WTC11 (cell line): ENCODE results near the gene ATP11A. TPM values are rescaled to one million over a fixed set of nuclear protein-coding genes. Genes with fewer than 3 reads are reported as not detected.

Source experiments
- ATAC-seq: fragments of 200-7000 bp; cut with Tn5 transposase; 2 replicates; pipeline ENCODE4 v1.10.0; 2021; ENCODE audit warnings: mild to moderate bottlenecking, moderate library complexity
- CTCF ChIA-PET: fragments of 300-600 bp; sonication (Branson Sonifier 250); formaldehyde crosslinking; loops from one replicate; lab custom pipeline; 2021; ENCODE audit warnings: antibody characterized with exemption; lab: Charles Lee
- POLR2A ChIA-PET: fragments of 350-600 bp; sonication (Branson Sonifier 250); formaldehyde crosslinking; loops from one replicate; lab custom pipeline; 2021; ENCODE audit warnings: antibody characterized with exemption; lab: Charles Lee
- DNase-seq: peaks from one replicate; pipeline ENCODE4 v3.0.0; 2021; ENCODE audit warnings: low spot score
- H3K27ac Mint-ChIP-seq: 2 replicates; pipeline ENCODE4 v1.8.0; 2021; ENCODE audit warnings: mixed read lengths
- H3K27me3 Mint-ChIP-seq: 2 replicates; pipeline ENCODE4 v1.8.0; 2021; ENCODE audit warnings: low read depth, mild to moderate bottlenecking, moderate library complexity, mixed read lengths
- H3K36me3 Mint-ChIP-seq: 2 replicates; pipeline ENCODE4 v1.8.0; 2021; ENCODE audit warnings: mixed read lengths
- H3K4me1 Mint-ChIP-seq: 2 replicates; pipeline ENCODE4 v1.8.0; 2022; ENCODE audit warnings: mixed read lengths
- H3K4me3 Mint-ChIP-seq: 2 replicates; pipeline ENCODE4 v1.8.0; 2021; ENCODE audit warnings: mild to moderate bottlenecking, moderate library complexity, mixed read lengths
- H3K9me3 Mint-ChIP-seq: 2 replicates; pipeline ENCODE4 v1.8.0; 2021; ENCODE audit warnings: mixed read lengths
- ATF1 ChIP-seq: sonication (generic); formaldehyde crosslinking; IDR thresholded peaks from 2 replicates; pipeline ENCODE4 v1.8.1; 2023; ENCODE audit warnings: mild to moderate bottlenecking, moderate library complexity, missing genetic modification reagents
- ESRRA ChIP-seq: sonication (generic); formaldehyde crosslinking; IDR thresholded peaks from 2 replicates; pipeline ENCODE4 v1.8.1; 2022; ENCODE audit warnings: mild to moderate bottlenecking, missing genetic modification reagents, borderline replicate concordance
- ETV6 ChIP-seq: sonication (generic); formaldehyde crosslinking; IDR thresholded peaks from 2 replicates; pipeline ENCODE4 v1.8.1; 2022; ENCODE audit warnings: mild to moderate bottlenecking, missing genetic modification reagents
- FOXK1 ChIP-seq: sonication (generic); formaldehyde crosslinking; IDR thresholded peaks from 2 replicates; pipeline ENCODE4 v1.8.0; 2022; ENCODE audit warnings: mild to moderate bottlenecking, moderate library complexity, missing genetic modification reagents
- JUN ChIP-seq: sonication (generic); formaldehyde crosslinking; IDR thresholded peaks from 2 replicates; pipeline ENCODE4 v1.8.0; 2023; ENCODE audit warnings: mild to moderate bottlenecking, missing genetic modification reagents
- MXD4 ChIP-seq: fragments of 250-450 bp; sonication (Bioruptor Pico); IDR thresholded peaks from 2 replicates; pipeline ENCODE4 v1.8.0; 2021; ENCODE audit warnings: mild to moderate bottlenecking, moderate library complexity, borderline replicate concordance
- NFATC4 ChIP-seq: fragments of 250-450 bp; sonication (Bioruptor Pico); IDR thresholded peaks from 2 replicates; pipeline ENCODE4 v1.9.0; 2021; ENCODE audit warnings: mild to moderate bottlenecking
- ZNF121 ChIP-seq: sonication (generic); formaldehyde crosslinking; IDR thresholded peaks from 2 replicates; pipeline ENCODE4 v1.8.0; 2023; ENCODE audit warnings: missing genetic modification reagents
- ZNF263 ChIP-seq: sonication (generic); formaldehyde crosslinking; IDR thresholded peaks from 2 replicates; pipeline ENCODE4 v1.8.1; 2022; ENCODE audit warnings: low read depth, mild to moderate bottlenecking, moderate library complexity, missing genetic modification reagents
- total RNA-seq: library from RNA; stranded (reverse); gene quantifications from 3 replicates; pipeline ENCODE4 v1.2.3, GENCODE V29; 2021
- TF ChIP-seq, protein P1 (sequence below): fragments of 250-450 bp; sonication (Bioruptor Pico); conservative IDR thresholded peaks from 2 replicates; pipeline ENCODE4 v1.9.0; 2021; ENCODE audit warnings: mild to moderate bottlenecking
- TF ChIP-seq, protein P2 (sequence below): sonication (generic); formaldehyde crosslinking; IDR thresholded peaks from 2 replicates; pipeline ENCODE4 v1.8.1; 2022; ENCODE audit warnings: low read depth, mild to moderate bottlenecking, moderate library complexity, missing genetic modification reagents, borderline replicate concordance
- TF ChIP-seq, protein P3 (sequence below): sonication (generic); formaldehyde crosslinking; conservative IDR thresholded peaks from 2 replicates; pipeline ENCODE4 v1.8.1; 2022; ENCODE audit warnings: mild to moderate bottlenecking, missing genetic modification reagents
- TF ChIP-seq, protein P4 (sequence below): sonication (generic); formaldehyde crosslinking; IDR thresholded peaks from 2 replicates; pipeline ENCODE4 v1.8.0; 2023; ENCODE audit warnings: mild to moderate bottlenecking, missing genetic modification reagents
- TF ChIP-seq, protein P5 (sequence below): fragments of 250-450 bp; sonication (Bioruptor Pico); IDR thresholded peaks from 2 replicates; pipeline ENCODE4 v1.9.0; 2021; ENCODE audit warnings: mild to moderate bottlenecking, borderline replicate concordance

The ATP11A gene
- total RNA-seq, 1 experiment from 2014 or later: 100 TPM

DNA sequence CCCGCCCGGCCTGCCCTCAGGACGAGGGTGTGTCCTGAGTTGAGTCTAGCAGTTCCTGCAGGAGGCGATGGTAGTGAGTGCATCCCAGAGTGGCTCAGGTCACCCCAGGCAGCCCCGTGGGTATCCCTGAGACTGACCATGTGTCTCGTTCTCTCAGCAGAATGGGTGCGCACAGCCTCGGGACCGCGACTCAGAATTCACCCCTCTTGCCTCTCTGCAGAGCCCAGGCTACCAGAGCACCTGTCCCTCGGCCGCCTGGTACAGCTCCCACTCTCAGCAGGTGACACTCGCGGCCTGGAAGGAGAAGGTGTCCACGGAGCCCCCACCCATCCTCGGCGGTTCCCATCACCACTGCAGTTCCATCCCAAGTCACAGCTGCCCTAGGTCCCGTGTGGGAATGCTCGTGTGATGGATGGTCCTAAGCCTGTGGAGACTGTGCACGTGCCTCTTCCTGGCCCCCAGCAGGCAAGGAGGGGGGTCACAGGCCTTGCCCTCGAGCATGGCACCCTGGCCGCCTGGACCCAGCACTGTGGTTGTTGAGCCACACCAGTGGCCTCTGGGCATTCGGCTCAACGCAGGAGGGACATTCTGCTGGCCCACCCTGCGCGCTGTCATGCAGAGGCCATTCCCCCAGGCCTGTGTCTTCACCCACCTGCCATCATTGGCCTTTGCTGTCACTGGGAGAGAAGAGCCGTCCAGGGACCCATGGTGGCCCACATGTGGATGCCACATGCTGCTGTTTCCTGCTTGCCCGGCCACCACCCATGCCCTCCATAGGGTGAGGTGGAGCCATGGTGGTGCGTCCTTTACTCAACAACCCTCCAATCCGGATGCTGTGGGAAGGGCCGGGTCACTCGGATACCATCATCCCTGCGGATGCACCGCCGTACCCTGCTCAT lies 192.1 kb downstream of the ATP11A start:
- Mint-ChIP-seq H3K27ac (no peak overlapping the region), H3K27me3 (no peaks in the 10 kb centered on the region), H3K4me1 (peaks cover 11% of the 10 kb centered on the region; the same call in 1 of the 2 replicates), H3K4me3 (no peak overlapping the region), H3K9me3 (no peaks in the 10 kb centered on the region), H3K36me3 (peaks cover 23% of the 10 kb centered on the region; the same call in 1 of the 2 replicates)
- DNase-seq (peak; percentile 7), ATAC-seq (no peak)
- ChIA-PET POLR2A (no interaction called here), CTCF (no interaction called here)
- TF ChIP-seq ZNF121 (CRISPR knock-in tag): no peak
- TF ChIP-seq FOXK1 (CRISPR knock-in tag): no peak
- TF ChIP-seq, protein P1, sequence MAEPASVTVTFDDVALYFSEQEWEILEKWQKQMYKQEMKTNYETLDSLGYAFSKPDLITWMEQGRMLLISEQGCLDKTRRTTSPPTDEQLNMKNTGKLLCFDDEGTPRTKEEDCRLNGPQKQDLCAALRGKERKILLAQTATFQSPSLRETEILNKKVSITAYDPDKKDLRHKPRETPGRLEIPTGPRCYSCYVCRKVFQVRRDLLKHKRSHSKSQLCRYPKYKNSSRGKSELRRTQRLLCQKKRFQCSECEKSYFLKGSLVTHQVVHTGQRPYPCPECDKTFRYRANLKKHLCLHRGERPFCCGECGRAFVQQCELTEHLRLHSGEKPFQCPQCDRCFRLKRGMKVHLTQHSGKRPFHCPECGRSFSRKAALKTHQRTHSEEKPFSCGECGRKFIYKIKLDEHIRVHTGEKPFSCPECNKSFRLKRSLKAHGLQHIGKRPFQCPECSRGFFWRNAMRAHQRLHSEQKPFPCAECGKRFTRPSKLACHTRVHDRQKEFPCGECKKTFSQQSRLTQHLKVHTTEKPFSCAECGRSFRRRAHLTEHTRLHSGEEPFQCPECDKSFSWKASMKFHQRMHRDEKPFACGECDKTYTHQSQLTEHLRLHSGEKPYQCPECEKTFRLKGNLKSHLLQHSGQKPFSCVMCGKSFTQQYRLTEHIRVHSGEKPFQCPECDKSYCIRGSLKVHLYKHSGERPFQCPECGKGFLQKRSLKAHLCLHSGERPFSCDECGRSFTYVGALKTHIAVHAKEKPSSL (CRISPR knock-in tag): no peak
- TF ChIP-seq JUN (CRISPR knock-in tag): no peak
- no peak for TF ChIP-seq ZNF263 (CRISPR knock-in tag)
- TF ChIP-seq MXD4: no peak
- TF ChIP-seq ATF1: no peak
- TF ChIP-seq ESRRA: no peak
- TF ChIP-seq, protein P2, sequence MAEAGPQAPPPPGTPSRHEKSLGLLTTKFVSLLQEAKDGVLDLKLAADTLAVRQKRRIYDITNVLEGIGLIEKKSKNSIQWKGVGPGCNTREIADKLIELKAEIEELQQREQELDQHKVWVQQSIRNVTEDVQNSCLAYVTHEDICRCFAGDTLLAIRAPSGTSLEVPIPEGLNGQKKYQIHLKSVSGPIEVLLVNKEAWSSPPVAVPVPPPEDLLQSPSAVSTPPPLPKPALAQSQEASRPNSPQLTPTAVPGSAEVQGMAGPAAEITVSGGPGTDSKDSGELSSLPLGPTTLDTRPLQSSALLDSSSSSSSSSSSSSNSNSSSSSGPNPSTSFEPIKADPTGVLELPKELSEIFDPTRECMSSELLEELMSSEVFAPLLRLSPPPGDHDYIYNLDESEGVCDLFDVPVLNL (CRISPR knock-in tag): no peak
- TF ChIP-seq, protein P3, sequence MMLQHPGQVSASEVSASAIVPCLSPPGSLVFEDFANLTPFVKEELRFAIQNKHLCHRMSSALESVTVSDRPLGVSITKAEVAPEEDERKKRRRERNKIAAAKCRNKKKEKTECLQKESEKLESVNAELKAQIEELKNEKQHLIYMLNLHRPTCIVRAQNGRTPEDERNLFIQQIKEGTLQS (CRISPR knock-in tag): no peak
- TF ChIP-seq ETV6 (CRISPR knock-in tag): no peak
- TF ChIP-seq NFATC4 (CRISPR knock-in tag): no peak
- TF ChIP-seq, protein P4, sequence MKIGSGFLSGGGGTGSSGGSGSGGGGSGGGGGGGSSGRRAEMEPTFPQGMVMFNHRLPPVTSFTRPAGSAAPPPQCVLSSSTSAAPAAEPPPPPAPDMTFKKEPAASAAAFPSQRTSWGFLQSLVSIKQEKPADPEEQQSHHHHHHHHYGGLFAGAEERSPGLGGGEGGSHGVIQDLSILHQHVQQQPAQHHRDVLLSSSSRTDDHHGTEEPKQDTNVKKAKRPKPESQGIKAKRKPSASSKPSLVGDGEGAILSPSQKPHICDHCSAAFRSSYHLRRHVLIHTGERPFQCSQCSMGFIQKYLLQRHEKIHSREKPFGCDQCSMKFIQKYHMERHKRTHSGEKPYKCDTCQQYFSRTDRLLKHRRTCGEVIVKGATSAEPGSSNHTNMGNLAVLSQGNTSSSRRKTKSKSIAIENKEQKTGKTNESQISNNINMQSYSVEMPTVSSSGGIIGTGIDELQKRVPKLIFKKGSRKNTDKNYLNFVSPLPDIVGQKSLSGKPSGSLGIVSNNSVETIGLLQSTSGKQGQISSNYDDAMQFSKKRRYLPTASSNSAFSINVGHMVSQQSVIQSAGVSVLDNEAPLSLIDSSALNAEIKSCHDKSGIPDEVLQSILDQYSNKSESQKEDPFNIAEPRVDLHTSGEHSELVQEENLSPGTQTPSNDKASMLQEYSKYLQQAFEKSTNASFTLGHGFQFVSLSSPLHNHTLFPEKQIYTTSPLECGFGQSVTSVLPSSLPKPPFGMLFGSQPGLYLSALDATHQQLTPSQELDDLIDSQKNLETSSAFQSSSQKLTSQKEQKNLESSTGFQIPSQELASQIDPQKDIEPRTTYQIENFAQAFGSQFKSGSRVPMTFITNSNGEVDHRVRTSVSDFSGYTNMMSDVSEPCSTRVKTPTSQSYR (CRISPR knock-in tag): no peak
- TF ChIP-seq, protein P5, sequence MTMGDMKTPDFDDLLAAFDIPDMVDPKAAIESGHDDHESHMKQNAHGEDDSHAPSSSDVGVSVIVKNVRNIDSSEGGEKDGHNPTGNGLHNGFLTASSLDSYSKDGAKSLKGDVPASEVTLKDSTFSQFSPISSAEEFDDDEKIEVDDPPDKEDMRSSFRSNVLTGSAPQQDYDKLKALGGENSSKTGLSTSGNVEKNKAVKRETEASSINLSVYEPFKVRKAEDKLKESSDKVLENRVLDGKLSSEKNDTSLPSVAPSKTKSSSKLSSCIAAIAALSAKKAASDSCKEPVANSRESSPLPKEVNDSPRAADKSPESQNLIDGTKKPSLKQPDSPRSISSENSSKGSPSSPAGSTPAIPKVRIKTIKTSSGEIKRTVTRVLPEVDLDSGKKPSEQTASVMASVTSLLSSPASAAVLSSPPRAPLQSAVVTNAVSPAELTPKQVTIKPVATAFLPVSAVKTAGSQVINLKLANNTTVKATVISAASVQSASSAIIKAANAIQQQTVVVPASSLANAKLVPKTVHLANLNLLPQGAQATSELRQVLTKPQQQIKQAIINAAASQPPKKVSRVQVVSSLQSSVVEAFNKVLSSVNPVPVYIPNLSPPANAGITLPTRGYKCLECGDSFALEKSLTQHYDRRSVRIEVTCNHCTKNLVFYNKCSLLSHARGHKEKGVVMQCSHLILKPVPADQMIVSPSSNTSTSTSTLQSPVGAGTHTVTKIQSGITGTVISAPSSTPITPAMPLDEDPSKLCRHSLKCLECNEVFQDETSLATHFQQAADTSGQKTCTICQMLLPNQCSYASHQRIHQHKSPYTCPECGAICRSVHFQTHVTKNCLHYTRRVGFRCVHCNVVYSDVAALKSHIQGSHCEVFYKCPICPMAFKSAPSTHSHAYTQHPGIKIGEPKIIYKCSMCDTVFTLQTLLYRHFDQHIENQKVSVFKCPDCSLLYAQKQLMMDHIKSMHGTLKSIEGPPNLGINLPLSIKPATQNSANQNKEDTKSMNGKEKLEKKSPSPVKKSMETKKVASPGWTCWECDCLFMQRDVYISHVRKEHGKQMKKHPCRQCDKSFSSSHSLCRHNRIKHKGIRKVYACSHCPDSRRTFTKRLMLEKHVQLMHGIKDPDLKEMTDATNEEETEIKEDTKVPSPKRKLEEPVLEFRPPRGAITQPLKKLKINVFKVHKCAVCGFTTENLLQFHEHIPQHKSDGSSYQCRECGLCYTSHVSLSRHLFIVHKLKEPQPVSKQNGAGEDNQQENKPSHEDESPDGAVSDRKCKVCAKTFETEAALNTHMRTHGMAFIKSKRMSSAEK (CRISPR knock-in tag): no peak
